SU-DHL-6 (cell line): ENCODE data around the gene LMOD1.

Source experiments
- H2AFZ ChIP-seq: fragments of 200-600 bp; sonication (generic); 2 replicates; pipeline ENCODE4 v1.6.1; 2014; ENCODE audit warnings: low read depth, mild to moderate bottlenecking, moderate library complexity, mixed read lengths, antibody characterized with exemption, low read length; ENCODE audit not compliant: severe bottlenecking
- H3F3A ChIP-seq: fragments of 200-600 bp; shearing (Covaris generic); 2 replicates; pipeline ENCODE4 v1.6.0; 2016; ENCODE audit warnings: antibody characterized with exemption, mild to moderate bottlenecking; ENCODE audit not compliant: insufficient read depth
- H3K27ac ChIP-seq: fragments of 200-600 bp; sonication (generic); 2 replicates; pipeline ENCODE4 v1.5.1; 2016; ENCODE audit warnings: low read depth, mild to moderate bottlenecking, low read length, moderate library complexity, mixed read lengths
- H3K27me3 ChIP-seq: fragments of 200-600 bp; sonication (generic), shearing (Covaris generic); 2 replicates; pipeline ENCODE4 v1.6.0; 2014; ENCODE audit warnings: mild to moderate bottlenecking, low read length
- H3K36me3 ChIP-seq: fragments of 200-600 bp; sonication (generic); 2 replicates; pipeline ENCODE4 v1.6.1; 2014; ENCODE audit warnings: mild to moderate bottlenecking, low read length, mixed read lengths
- H3K4me2 ChIP-seq: fragments of 300-600, 200-600 bp; shearing (Covaris generic), sonication (generic); 2 replicates; pipeline ENCODE4 v1.6.0; 2014; ENCODE audit warnings: low read length, low read depth, mild to moderate bottlenecking; ENCODE audit not compliant: poor library complexity, severe bottlenecking
- H3K4me3 ChIP-seq: fragments of 200-600 bp; sonication (generic); 2 replicates; pipeline ENCODE4 v1.5.1; 2014; ENCODE audit warnings: antibody characterized with exemption, low read length, mild to moderate bottlenecking, mixed read lengths; ENCODE audit not compliant: insufficient read depth, poor library complexity, severe bottlenecking
- H3K79me2 ChIP-seq: fragments of 200-600 bp; sonication (generic); 2 replicates; pipeline ENCODE4 v1.6.1; 2014; ENCODE audit warnings: mild to moderate bottlenecking, low read length, moderate library complexity; ENCODE audit not compliant: insufficient read depth
- H3K9ac ChIP-seq: fragments of 200-600 bp; sonication (generic); 2 replicates; pipeline ENCODE4 v1.7.0; 2014; ENCODE audit warnings: mild to moderate bottlenecking, low read length
- H3K9me2 ChIP-seq: fragments of 200-600 bp; sonication (generic); replicated peaks from 2 replicates; pipeline ENCODE4 v1.6.1; 2014; ENCODE audit warnings: low read length; ENCODE audit not compliant: insufficient read depth
- H3K9me3 ChIP-seq: fragments of 200-600 bp; sonication (generic); 2 replicates; pipeline ENCODE4 v1.6.1; 2014; ENCODE audit warnings: low read length, mixed read lengths; ENCODE audit not compliant: insufficient read depth
- H4K20me1 ChIP-seq: fragments of 200-600 bp; sonication (generic); 2 replicates; pipeline ENCODE4 v1.6.1; 2014; ENCODE audit warnings: low read depth, mild to moderate bottlenecking, antibody characterized with exemption, low read length, moderate library complexity, mixed read lengths
- CTCF ChIP-seq: fragments of 200-600 bp; sonication (generic); IDR thresholded peaks from one replicate; pipeline ENCODE4 v1.5.1; 2017; ENCODE audit warnings: antibody characterized with exemption, mild to moderate bottlenecking, low read length, moderate library complexity; ENCODE audit not compliant: insufficient read depth, poor library complexity, severe bottlenecking
- EZH2phosphoT487 ChIP-seq: fragments of 200-600 bp; sonication (generic), shearing (Covaris generic); conservative IDR thresholded peaks from 2 replicates; pipeline ENCODE4 v1.6.1; 2018; ENCODE audit warnings: mild to moderate bottlenecking, antibody characterized with exemption, low read length, moderate library complexity, mixed read lengths

The LMOD1 gene

DNA sequence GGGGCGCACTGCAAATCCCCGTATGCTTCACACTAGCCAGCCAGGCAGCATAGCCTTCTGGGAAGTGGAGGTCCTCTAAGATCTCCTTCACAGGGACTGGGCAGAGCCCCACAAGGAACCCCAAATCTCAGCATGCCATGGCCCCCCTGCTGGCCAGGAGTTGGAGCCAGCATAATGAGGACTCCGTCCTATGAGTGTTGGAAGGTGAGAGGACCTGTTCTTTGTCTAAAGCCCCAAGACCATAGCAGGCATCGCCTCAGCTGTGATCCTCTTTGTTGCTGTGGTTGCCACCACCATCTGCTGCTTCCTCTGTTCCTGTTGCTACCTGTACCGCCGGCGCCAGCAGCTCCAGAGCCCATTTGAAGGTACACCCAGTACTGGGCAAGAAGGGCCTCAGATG lies 56.1 kb downstream of the LMOD1 start:
- H3F3A ChIP-seq: no peaks in the 10 kb centered on the region
- no peaks in the 10 kb centered on the region for H3K27me3 ChIP-seq
- no peak overlapping the region for H3K4me2 ChIP-seq
- no peak overlapping the region for H2AFZ ChIP-seq
- H3K36me3 ChIP-seq: no peaks in the 10 kb centered on the region
- no peak overlapping the region for H3K9ac ChIP-seq
- H3K79me2 ChIP-seq: no peaks in the 10 kb centered on the region
- no peaks in the 10 kb centered on the region for H3K9me3 ChIP-seq
- TF ChIP-seq EZH2phosphoT487 (no peak), CTCF (no peak)
- H4K20me1 ChIP-seq: no peaks in the 10 kb centered on the region
- no peak overlapping the region for H3K4me3 ChIP-seq
- H3K27ac ChIP-seq: no peak overlapping the region
- H3K9me2 ChIP-seq: no peaks in the 10 kb centered on the region

GRCh38 chr1:201889090-201889968 lies 57.0 kb downstream of the LMOD1 start:
- Histone ChIP-seq H3F3A (no peaks in the 10 kb centered on the region), H3K4me3 (no peak overlapping the region), H2AFZ (no peak overlapping the region), H3K27me3 (no peaks in the 10 kb centered on the region), H3K27ac (no peak overlapping the region), H3K4me2 (no peak overlapping the region), H3K9me2 (no peaks in the 10 kb centered on the region), H3K36me3 (no peaks in the 10 kb centered on the region), H3K9ac (no peak overlapping the region), H4K20me1 (no peaks in the 10 kb centered on the region), H3K79me2 (no peaks in the 10 kb centered on the region), H3K9me3 (no peaks in the 10 kb centered on the region)
- no peak for TF ChIP-seq CTCF
- no peak for TF ChIP-seq EZH2phosphoT487

DNA sequence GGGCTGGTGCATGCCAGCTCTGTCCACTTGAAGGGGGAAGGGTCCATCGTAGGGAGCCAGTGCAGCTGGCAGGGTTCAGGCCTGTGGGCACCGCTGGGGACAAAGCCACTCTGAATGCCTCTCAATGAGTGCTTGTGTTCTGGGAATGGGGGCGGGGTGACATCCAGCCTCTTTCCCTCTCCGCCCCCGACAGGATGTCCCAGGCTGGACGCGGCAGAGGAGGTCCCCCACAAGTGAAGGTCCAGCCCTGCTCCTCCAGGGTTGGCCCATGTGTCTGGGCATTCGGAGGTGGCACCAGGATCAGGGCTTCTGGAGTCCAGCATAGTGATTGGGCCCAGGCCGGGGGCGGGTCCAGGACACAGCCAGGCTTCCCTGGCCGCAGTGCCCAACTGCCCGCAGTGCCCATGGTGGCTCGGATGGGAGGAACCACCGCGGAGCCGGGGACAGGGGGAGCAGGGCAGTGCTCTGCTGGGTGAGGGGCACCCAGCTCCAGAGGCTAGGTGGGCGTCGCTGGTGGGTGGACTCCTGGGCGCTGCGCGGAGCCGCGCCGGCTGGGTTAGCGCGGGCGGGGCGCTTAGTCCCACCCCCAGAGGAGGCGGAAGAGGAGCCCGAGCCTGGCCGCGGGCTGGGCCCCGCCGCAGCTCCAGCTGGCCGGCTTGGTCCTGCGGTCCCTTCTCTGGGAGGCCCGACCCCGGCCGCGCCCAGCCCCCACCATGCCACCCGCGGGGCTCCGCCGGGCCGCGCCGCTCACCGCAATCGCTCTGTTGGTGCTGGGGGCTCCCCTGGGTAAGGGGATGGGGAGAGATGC lies 57.9 kb downstream of the LMOD1 start, which contains the start of gene SHISA4:
Gene SHISA4, plus strand, starts transcription at position 617 of the 808 bp plus-strand sequence. Its CDS starts 97 bp downstream, at position 714.
- Histone ChIP-seq H3K36me3 (no peaks in the 10 kb centered on the region), H3K9me2 (no peaks in the 10 kb centered on the region), H3K4me3 (no peak within 1 kb of the TSS), H4K20me1 (no peaks in the 10 kb centered on the region), H3K4me2 (no peak within 1 kb of the TSS), H3K9ac (no peak within 1 kb of the TSS), H3K27ac (no peak within 1 kb of the TSS), H3K79me2 (no peaks in the 10 kb centered on the region), H3K9me3 (no peaks in the 10 kb centered on the region), H3K27me3 (no peaks in the 10 kb centered on the region), H2AFZ (no peak within 1 kb of the TSS), H3F3A (no peaks in the 10 kb centered on the region)
- TF ChIP-seq CTCF (no peak), EZH2phosphoT487 (no peak)
